ENCODE results near the gene PDE5A. TPM values are rescaled to one million over a fixed set of nuclear protein-coding genes. Genes with fewer than 3 reads are reported as not detected.

PDE5A gene
- total and polyA plus RNA-seq, 2 donors (not counting 3 experiments of a cell fraction or from before 2014, with no cell fraction given): 0.73 to 2.3 TPM

DNA sequence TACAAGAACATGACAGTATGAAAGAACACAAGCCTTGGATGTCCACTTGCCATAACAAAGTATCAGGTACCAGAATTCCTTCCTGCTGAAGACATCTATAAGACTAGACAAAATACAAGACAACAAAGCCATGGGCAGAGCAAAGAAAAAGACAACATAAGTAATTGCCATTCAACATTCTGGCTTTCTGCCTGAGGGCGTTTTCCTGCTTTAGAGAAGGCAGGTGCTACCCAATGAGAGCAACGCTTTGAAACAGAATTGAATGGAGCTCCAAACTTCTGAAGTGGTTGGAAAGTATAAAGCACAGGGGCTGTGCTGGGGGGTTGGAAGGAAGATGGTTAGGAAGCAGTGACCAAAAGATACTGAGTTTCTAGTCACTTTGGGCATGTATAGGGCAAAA, 30.1 kb downstream of the PDE5A start:
- H3K9me3 ChIP-seq (replicated peaks; ENCODE audit: control insufficient read depth, insufficient read depth, low read length): no peaks in the 10 kb centered on the region
- ChIA-PET POLR2A (no interaction called here), CTCF (no interaction called here)
- BruUV-seq (replicated peaks): no TSS peak
- DNase-seq (ENCODE audit: low read depth, low spot score): no peak
- H3K27me3 ChIP-seq (ENCODE audit: control insufficient read depth in 2 of 2, insufficient read depth in 2 of 2, low read length in 2 of 2): no peaks in the 10 kb centered on the region
- TF ChIP-seq JUN (IDR thresholded peaks at IDR 0.05; ENCODE audit: borderline replicate concordance, insufficient read depth, insufficient read length, low read depth): no peak
- TF ChIP-seq GATA2 (IDR thresholded peaks at IDR 0.05; ENCODE audit: insufficient read depth, insufficient read length, low read depth, low read length): no peak
- no peak for TF ChIP-seq MYC (IDR thresholded peaks at IDR 0.05; ENCODE audit: low read depth, low read length)
- TF ChIP-seq EZH2 (IDR thresholded peaks at IDR 0.05; ENCODE audit: borderline replicate concordance, low read depth, low read length, severe bottlenecking): no peak
- no peak for TF ChIP-seq FOS (IDR thresholded peaks at IDR 0.05; ENCODE audit: borderline replicate concordance, insufficient read depth, low read length)
- TF ChIP-seq, protein P1, sequence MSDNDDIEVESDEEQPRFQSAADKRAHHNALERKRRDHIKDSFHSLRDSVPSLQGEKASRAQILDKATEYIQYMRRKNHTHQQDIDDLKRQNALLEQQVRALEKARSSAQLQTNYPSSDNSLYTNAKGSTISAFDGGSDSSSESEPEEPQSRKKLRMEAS (IDR thresholded peaks at IDR 0.05; ENCODE audit: insufficient read depth, insufficient read length): no peak
- TF ChIP-seq POLR2A (IDR thresholded peaks at IDR 0.05; ENCODE audit: low read depth, low read length): no peak
- TF ChIP-seq POLR2AphosphoS5 (IDR thresholded peaks at IDR 0.05; ENCODE audit: insufficient read depth, low read depth, low read length): no peak
- TF ChIP-seq, protein P2, sequence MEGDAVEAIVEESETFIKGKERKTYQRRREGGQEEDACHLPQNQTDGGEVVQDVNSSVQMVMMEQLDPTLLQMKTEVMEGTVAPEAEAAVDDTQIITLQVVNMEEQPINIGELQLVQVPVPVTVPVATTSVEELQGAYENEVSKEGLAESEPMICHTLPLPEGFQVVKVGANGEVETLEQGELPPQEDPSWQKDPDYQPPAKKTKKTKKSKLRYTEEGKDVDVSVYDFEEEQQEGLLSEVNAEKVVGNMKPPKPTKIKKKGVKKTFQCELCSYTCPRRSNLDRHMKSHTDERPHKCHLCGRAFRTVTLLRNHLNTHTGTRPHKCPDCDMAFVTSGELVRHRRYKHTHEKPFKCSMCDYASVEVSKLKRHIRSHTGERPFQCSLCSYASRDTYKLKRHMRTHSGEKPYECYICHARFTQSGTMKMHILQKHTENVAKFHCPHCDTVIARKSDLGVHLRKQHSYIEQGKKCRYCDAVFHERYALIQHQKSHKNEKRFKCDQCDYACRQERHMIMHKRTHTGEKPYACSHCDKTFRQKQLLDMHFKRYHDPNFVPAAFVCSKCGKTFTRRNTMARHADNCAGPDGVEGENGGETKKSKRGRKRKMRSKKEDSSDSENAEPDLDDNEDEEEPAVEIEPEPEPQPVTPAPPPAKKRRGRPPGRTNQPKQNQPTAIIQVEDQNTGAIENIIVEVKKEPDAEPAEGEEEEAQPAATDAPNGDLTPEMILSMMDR (IDR thresholded peaks at IDR 0.05; ENCODE audit: extremely low read depth in 1 of 2, insufficient read depth in 1 of 2, low read depth in 1 of 2, low read length in 2 of 2): no peak
- no peak for FAIRE-seq
- intact Hi-C loops (cut with micrococcal nuclease): no loop called here
- no peak overlapping the region for H3K4me3 ChIP-seq (replicated peaks in 1 of 3; ENCODE audit: insufficient read depth in 1 of 3, low read depth in 1 of 3, low read length in 3 of 3)
- dilution Hi-C loops (cut with MboI; ENCODE audit: extremely low pct_ligation_motif_present, low sequenced_read_pairs): no loop called here
- H3K79me2 ChIP-seq (ENCODE audit: control insufficient read depth, insufficient read depth, low read length): no peaks in the 10 kb centered on the region
- H2AFZ ChIP-seq (ENCODE audit: low read depth, low read length): no peak overlapping the region
- H3K4me2 ChIP-seq (ENCODE audit: insufficient read depth, low read length): no peak overlapping the region
- no peaks in the 10 kb centered on the region for H3K36me3 ChIP-seq (ENCODE audit: control insufficient read depth in 2 of 2, extremely low read depth in 1 of 2, insufficient read depth in 2 of 2, low read length in 2 of 2)
- H3K9ac ChIP-seq (replicated peaks; ENCODE audit: extremely low read depth, insufficient read depth, low read length): no peak overlapping the region
- no peaks in the 10 kb centered on the region for H4K20me1 ChIP-seq (replicated peaks; ENCODE audit: control insufficient read depth, extremely low read depth, insufficient read depth, low read length)
- H3K27ac ChIP-seq (ENCODE audit: insufficient read depth, low read depth, low read length): no peak overlapping the region
- no peaks in the 10 kb centered on the region for H3K4me1 ChIP-seq (ENCODE audit: control insufficient read depth, extremely low read depth, insufficient read depth, low read length)
- no peaks in the 10 kb centered on the region for H3K9me1 ChIP-seq (replicated peaks; ENCODE audit: control insufficient read depth, extremely low read depth, insufficient read depth, low read length)
